HG03060 (cell line): ENCODE results near the gene NTRK3.

Source experiments
- ATAC-seq: cut with Tn5 transposase; IDR thresholded peaks from one replicate; pipeline ENCODE4 v1.9.1; 2021; ENCODE audit warnings: low read depth, moderate number of reproducible peaks; ENCODE audit not compliant: unreplicated experiment

Gene NTRK3

GRCh38 chr15:88126695-88127431 is 129.7 kb downstream of the NTRK3 start:
- no peak for ATAC-seq

- ATAC-seq = no peak
Measured at GRCh38 chr15:88125576-88125975, 131.0 kb downstream of the NTRK3 start.

GRCh38 chr15:88124199-88124598 is 132.3 kb downstream of the NTRK3 start:
- ATAC-seq = no peak

- no peak for ATAC-seq
Measured at GRCh38 chr15:88121968-88122530, 134.5 kb downstream of the NTRK3 start.

- ATAC-seq = no peak
Measured at GRCh38 chr15:88120026-88120425, 136.5 kb downstream of the NTRK3 start.

- no peak for ATAC-seq
Measured at GRCh38 chr15:88118741-88119140, 137.8 kb downstream of the NTRK3 start.

GRCh38 chr15:88118035-88118434 is 138.5 kb downstream of the NTRK3 start:
- ATAC-seq = no peak

GRCh38 chr15:88115486-88116152 is 140.9 kb downstream of the NTRK3 start:
- no peak for ATAC-seq

- ATAC-seq = no peak
Measured at GRCh38 chr15:88113613-88114308, 142.8 kb downstream of the NTRK3 start.

GRCh38 chr15:88108991-88109390 is 147.5 kb downstream of the NTRK3 start:
- no peak for ATAC-seq

- ATAC-seq = no peak
Measured at GRCh38 chr15:88108477-88108876, 148.1 kb downstream of the NTRK3 start.

GRCh38 chr15:88106074-88106473 is 150.5 kb downstream of the NTRK3 start:
- ATAC-seq = no peak

GRCh38 chr15:88104357-88104756 is 152.2 kb downstream of the NTRK3 start:
- ATAC-seq = no peak

- ATAC-seq = no peak
Measured at GRCh38 chr15:88100181-88100580, 156.4 kb downstream of the NTRK3 start.

GRCh38 chr15:88098361-88098760 is 158.2 kb downstream of the NTRK3 start:
- no peak for ATAC-seq

GRCh38 chr15:88091444-88092016 is 165.0 kb downstream of the NTRK3 start:
- ATAC-seq = no peak

- no peak for ATAC-seq
Measured at GRCh38 chr15:88090481-88091011, 166.0 kb downstream of the NTRK3 start.

GRCh38 chr15:88089731-88090130 is 166.8 kb downstream of the NTRK3 start:
- no peak for ATAC-seq

GRCh38 chr15:88089024-88089620 is 167.4 kb downstream of the NTRK3 start:
- no peak for ATAC-seq
